Measurements from ENCODE around the gene LHX3.

The LHX3 gene

GRCh38 chr9:136225748-136226679 lies 21.1 kb upstream of the LHX3 start:
- DNase-seq, result peak; percentile 21

- no peak for DNase-seq
These were observed 20.4 kb upstream of the LHX3 start for GRCh38 chr9:136225366-136225747.

GRCh38 chr9:136223871-136224640 lies 19.1 kb upstream of the LHX3 start:
- DNase-seq, result no peak

- no peak for DNase-seq
These were observed 18.0 kb upstream of the LHX3 start for GRCh38 chr9:136222906-136223285.

- DNase-seq, result no peak
These were observed 17.4 kb upstream of the LHX3 start for GRCh38 chr9:136222166-136222905.

- no peak for DNase-seq
These were observed 15.2 kb upstream of the LHX3 start for GRCh38 chr9:136220017-136220729.

- DNase-seq, result peak; percentile 3
These were observed 14.3 kb upstream of the LHX3 start for GRCh38 chr9:136219276-136219675.

GRCh38 chr9:136218673-136219072 lies 13.7 kb upstream of the LHX3 start:
- no peak for DNase-seq

GRCh38 chr9:136218271-136218670 lies 13.3 kb upstream of the LHX3 start:
- no peak for DNase-seq

- DNase-seq, result no peak
These were observed 11.8 kb upstream of the LHX3 start for GRCh38 chr9:136216541-136217244.

- no peak for DNase-seq
These were observed 8.8 kb upstream of the LHX3 start for GRCh38 chr9:136213733-136214132.

- no peak for DNase-seq
These were observed 7.5 kb upstream of the LHX3 start for GRCh38 chr9:136212345-136212950.

- no peak for DNase-seq
These were observed 6.8 kb upstream of the LHX3 start for GRCh38 chr9:136211441-136212344.

- DNase-seq, result no peak
These were observed 6.1 kb upstream of the LHX3 start for GRCh38 chr9:136211006-136211405.

GRCh38 chr9:136210276-136210675 lies 5.3 kb upstream of the LHX3 start:
- DNase-seq, result no peak

GRCh38 chr9:136209786-136210185 lies 4.9 kb upstream of the LHX3 start:
- DNase-seq, result no peak

- DNase-seq, result no peak
These were observed 4.3 kb upstream of the LHX3 start for GRCh38 chr9:136209232-136209631.

GRCh38 chr9:136208675-136209074 lies 3.7 kb upstream of the LHX3 start:
- no peak for DNase-seq

- DNase-seq, result no peak
These were observed 2.7 kb upstream of the LHX3 start for GRCh38 chr9:136207616-136208015.

- DNase-seq, result peak; percentile 18
These were observed 1.8 kb upstream of the LHX3 start for GRCh38 chr9:136206602-136207275.

Measured in NCI-H1694 treated with DMSO at 0.1 percent for 48 hours (cell line).